HepG2 (cell line): ENCODE data around the gene GPALPP1. TPM values are rescaled to one million over a fixed set of nuclear protein-coding genes. Genes with fewer than 3 reads are reported as not detected.
"Not testable (repeated sequence)": the region's sequence is repeated elsewhere in the genome, so short reads cannot be mapped to it uniquely, and the experiment has no call there.

ENCODE experiments used
- ATAC-seq: fragments of 200-7000 bp; cut with Tn5 transposase; 3 replicates; pipeline ENCODE4 v1.9.1; 2020; ENCODE audit warnings: mild to moderate bottlenecking, moderate library complexity
- BruUV-seq: library from RNA; stranded (reverse); fragments of 400-500 nt; replicated peaks from 2 replicates; lab custom pipeline; 2021; lab: Mats Ljungman, UMichigan
- CTCF ChIA-PET: fragments of 300-600 bp; formaldehyde crosslinking; extraction: SDS; loops from one replicate; lab custom pipeline; 2021; ENCODE audit warnings: low total read pairs, inconsistent platforms, low intra/inter-chr PET ratio; lab: Yijun Ruan, JAX
- POLR2A ChIA-PET: fragments of 350-600 bp; sonication (Branson Sonifier 250); formaldehyde crosslinking; loops from one replicate; lab custom pipeline; 2020; ENCODE audit warnings: antibody characterized with exemption, inconsistent platforms; lab: Yijun Ruan, JAX
- DNase-seq: peaks from one replicate; pipeline ENCODE4 v3.0.0-alpha.2; 2015; ENCODE audit warnings: low spot score
- FAIRE-seq: peaks from 3 replicates; lab custom pipeline; 2011; peaks lifted over from hg19 to GRCh38; lab: Jason Lieb, UNC
- H2AFZ ChIP-seq: one replicate; pipeline ENCODE4 v1.6.1; 2011; ENCODE audit warnings: low read length, inconsistent platforms
- H3K27ac ChIP-seq: fragments of 300-600 bp; 3 replicates; pipeline ENCODE4 v1.8.0; 2011; ENCODE audit warnings: mixed run types, mild to moderate bottlenecking, mixed read lengths, low read length, inconsistent platforms; ENCODE audit not compliant: insufficient read depth; ENCODE audit errors: extremely low read length
- H3K27me3 ChIP-seq, 2 experiments: fragments of 200-600 bp in 1 of 2; 2 replicates in 1 of 2; 3 replicates in 1 of 2; pipeline versions ENCODE4 v1.6.0 to v1.8.0; 2011; ENCODE audit warnings: low read length in 2 of 2, mild to moderate bottlenecking in 2 of 2, moderate library complexity in 2 of 2, inconsistent platforms in 1 of 2; ENCODE audit not compliant: insufficient read depth in 2 of 2, control insufficient read depth in 1 of 2
- H3K36me3 ChIP-seq, 2 experiments: fragments of 200-600 bp in 1 of 2; replicated peaks in 1 of 2; 2 replicates in 1 of 2; 3 replicates in 1 of 2; pipeline versions ENCODE4 v1.5.1 to v1.8.0; 2011; ENCODE audit warnings: low read length in 2 of 2, inconsistent platforms in 1 of 2; ENCODE audit not compliant: insufficient read depth in 2 of 2, control insufficient read depth in 1 of 2
- H3K4me1 ChIP-seq: 2 replicates; pipeline ENCODE4 v1.5.1; 2012; ENCODE audit warnings: low read length, inconsistent platforms; ENCODE audit not compliant: insufficient read depth
- H3K4me2 ChIP-seq: 2 replicates; pipeline ENCODE4 v1.6.0; 2011; ENCODE audit warnings: low read depth, low read length, inconsistent platforms
- H3K4me3 ChIP-seq, 3 experiments: fragments of 200-600 bp in 1 of 3; sonication (generic), shearing (Covaris generic) in 1 of 3; replicated peaks in 1 of 3; 2 replicates each; pipeline ENCODE4 v1.5.1; 2011 to 2016; ENCODE audit warnings: low read length in 3 of 3, inconsistent platforms in 2 of 3, low read depth in 2 of 3, mild to moderate bottlenecking in 2 of 3, control low read depth in 1 of 3, mixed read lengths in 1 of 3; ENCODE audit not compliant: insufficient read depth in 1 of 3
- H3K79me2 ChIP-seq: one replicate; pipeline ENCODE4 v1.6.1; 2011; ENCODE audit warnings: low read length, inconsistent platforms; ENCODE audit not compliant: insufficient read depth
- H3K9ac ChIP-seq: 2 replicates; pipeline ENCODE4 v1.6.0; 2011; ENCODE audit warnings: mild to moderate bottlenecking, low read depth, low read length, inconsistent platforms; ENCODE audit not compliant: insufficient read depth
- H3K9me3 ChIP-seq: 2 replicates; pipeline ENCODE4 v1.5.1; 2012; ENCODE audit warnings: mild to moderate bottlenecking, low read length
- H4K20me1 ChIP-seq: 2 replicates; pipeline ENCODE4 v1.6.0; 2011; ENCODE audit warnings: inconsistent platforms, mild to moderate bottlenecking, low read length, moderate library complexity; ENCODE audit not compliant: insufficient read depth
- HMGA1 ChIP-seq: sonication (generic); formaldehyde crosslinking; conservative IDR thresholded peaks from 2 replicates; pipeline ENCODE4 v1.4.0; 2020; ENCODE audit warnings: missing genetic modification reagents
- MTA1 ChIP-seq: sonication (generic); formaldehyde crosslinking; IDR thresholded peaks from 2 replicates; pipeline ENCODE4 v1.4.0; 2020; ENCODE audit warnings: missing genetic modification reagents, mild to moderate bottlenecking, borderline replicate concordance
- MXI1 ChIP-seq: IDR thresholded peaks from 3 replicates; pipeline ENCODE4 v1.6.1; 2012; ENCODE audit warnings: low read depth, low read length, inconsistent platforms, borderline replicate concordance
- MYNN ChIP-seq: sonication (generic); formaldehyde crosslinking; IDR thresholded peaks from 2 replicates; pipeline ENCODE4 v1.4.0; 2020; ENCODE audit warnings: mild to moderate bottlenecking, low read depth, missing genetic modification reagents
- PHF21A ChIP-seq: sonication (generic); formaldehyde crosslinking; IDR thresholded peaks from 2 replicates; pipeline ENCODE4 v1.5.0; 2020; ENCODE audit warnings: mild to moderate bottlenecking, missing genetic modification reagents
- ZBTB7A ChIP-seq: sonication (generic); formaldehyde crosslinking; IDR thresholded peaks from 2 replicates; pipeline ENCODE4 v1.8.0; 2022; ENCODE audit warnings: mild to moderate bottlenecking, missing genetic modification reagents
- ZC3H4 ChIP-seq: sonication (generic); formaldehyde crosslinking; IDR thresholded peaks from 2 replicates; pipeline ENCODE4 v1.4.0; 2020; ENCODE audit warnings: missing genetic modification reagents, borderline replicate concordance
- WGBS: methylation state at CpG from one replicate; pipeline ENCODE4 v1.1.6; 2017; ENCODE audit warnings: low lambda C conversion rate; 5-methylcytosine and 5-hydroxymethylcytosine counted together
- in situ Hi-C: cut with HindIII; loops from 2 replicates; pipeline ENCODE4 v1.10.0; 2017; ENCODE audit warnings: low pct_unique_long_range_greater_than_20kb; ENCODE audit not compliant: extremely low pct_ligation_motif_present
- intact Hi-C: fragments of 100-400 bp; cut with micrococcal nuclease; formaldehyde crosslinking; loops from one replicate; pipeline ENCODE4 v1.10.0; 2022; ENCODE audit not compliant: unreplicated experiment
- polyA plus RNA-seq, 8 experiments: library from polyadenylated mRNA; depleted of rRNA in 3 of 8; stranded (reverse) in 7 of 8; unstranded in 1 of 8; fragments of >200 nt; fragmentation: Illumina TruSeq in 4 of 8; extraction: Trizol in 4 of 8; gene quantifications; 2 replicates each; pipeline versions ENCODE4 v1.2.1 to v1.2.3, GENCODE V29; 2011 to 2016; ENCODE audit warnings: low read depth in 4 of 8, missing spikeins in 1 of 8, mixed read lengths in 1 of 8; ENCODE audit not compliant: insufficient read depth in 1 of 8
- total RNA-seq, 5 experiments: library from RNA; depleted of rRNA; stranded (reverse); fragments of >200 nt; fragmentation: Illumina TruSeq; extraction: Trizol; gene quantifications; 2 replicates each; pipeline ENCODE4 v1.2.3, GENCODE V29; 2016; ENCODE audit warnings: low read depth in 1 of 5
- TF ChIP-seq, protein P1 (sequence below): sonication (generic); formaldehyde crosslinking; IDR thresholded peaks from 2 replicates; pipeline ENCODE4 v1.4.0; 2020; ENCODE audit warnings: missing genetic modification reagents
- TF ChIP-seq, protein P2 (sequence below): IDR thresholded peaks from 2 replicates; pipeline ENCODE4 v1.6.1; 2016; ENCODE audit warnings: control low read depth

Gene GPALPP1
- total and polyA plus RNA-seq, 2 of the 13 experiments (the other 11 are each of a cell fraction or from before 2014, with no cell fraction given), result 12.1 to 23.1 TPM

DNA sequence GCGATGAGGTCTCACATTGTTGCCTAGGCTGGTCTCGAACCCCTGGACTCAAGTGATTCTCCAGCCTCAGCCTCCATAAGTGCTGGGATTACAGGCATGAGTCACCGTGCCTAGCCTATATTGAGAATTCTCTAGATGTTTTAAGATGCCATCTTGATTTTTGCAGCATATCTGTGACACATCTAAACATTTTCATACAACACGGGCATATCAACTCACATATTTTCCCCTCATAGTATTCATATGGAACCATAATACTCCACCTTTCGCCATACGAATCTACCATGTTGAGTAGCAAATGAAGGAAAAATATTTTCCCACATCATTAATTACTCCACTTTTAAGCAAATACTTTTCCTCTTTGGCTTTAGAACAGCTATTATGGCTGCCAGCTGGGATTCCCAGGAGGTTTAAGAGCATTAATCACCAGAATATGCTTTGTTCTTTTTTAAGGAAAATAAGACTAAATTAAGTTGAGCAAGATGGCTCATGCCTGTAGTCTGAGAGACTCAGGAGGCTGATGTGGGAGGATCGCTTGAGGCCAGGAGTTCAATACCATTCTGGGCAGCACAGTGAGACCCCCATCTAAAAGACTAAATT is 74.0 kb downstream of the GPALPP1 start:
- DNase-seq (no peak), FAIRE-seq (no peak), ATAC-seq (no peak)
- H3K79me2 ChIP-seq, result no peaks in the 10 kb centered on the region
- BruUV-seq, result no TSS peak
- ChIA-PET CTCF (no interaction called here), POLR2A (no interaction called here)
- intact Hi-C loops (no loop called here), in situ Hi-C loops (no loop called here)
- WGBS, result 35% methylated on average over 7 of the region's 7 CpGs
- no peak overlapping the region for H3K27ac ChIP-seq
- H4K20me1 ChIP-seq, result no peaks in the 10 kb centered on the region
- H3K9me3 ChIP-seq, result no peaks in the 10 kb centered on the region
- H3K27me3 ChIP-seq, result no peaks in the 10 kb centered on the region
- H2AFZ ChIP-seq, result no peak overlapping the region
- H3K9ac ChIP-seq, result no peak overlapping the region
- H3K4me1 ChIP-seq, result no peaks in the 10 kb centered on the region
- H3K4me3 ChIP-seq, result no peak overlapping the region
- no peak overlapping the region for H3K4me2 ChIP-seq
- no peaks in the 10 kb centered on the region for H3K36me3 ChIP-seq
- TF ChIP-seq HMGA1 (CRISPR knock-in tag), result no peak
- TF ChIP-seq, protein P1, sequence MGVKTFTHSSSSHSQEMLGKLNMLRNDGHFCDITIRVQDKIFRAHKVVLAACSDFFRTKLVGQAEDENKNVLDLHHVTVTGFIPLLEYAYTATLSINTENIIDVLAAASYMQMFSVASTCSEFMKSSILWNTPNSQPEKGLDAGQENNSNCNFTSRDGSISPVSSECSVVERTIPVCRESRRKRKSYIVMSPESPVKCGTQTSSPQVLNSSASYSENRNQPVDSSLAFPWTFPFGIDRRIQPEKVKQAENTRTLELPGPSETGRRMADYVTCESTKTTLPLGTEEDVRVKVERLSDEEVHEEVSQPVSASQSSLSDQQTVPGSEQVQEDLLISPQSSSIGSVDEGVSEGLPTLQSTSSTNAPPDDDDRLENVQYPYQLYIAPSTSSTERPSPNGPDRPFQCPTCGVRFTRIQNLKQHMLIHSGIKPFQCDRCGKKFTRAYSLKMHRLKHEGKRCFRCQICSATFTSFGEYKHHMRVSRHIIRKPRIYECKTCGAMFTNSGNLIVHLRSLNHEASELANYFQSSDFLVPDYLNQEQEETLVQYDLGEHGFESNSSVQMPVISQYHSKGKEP (CRISPR knock-in tag), result no peak
- TF ChIP-seq ZC3H4 (CRISPR knock-in tag), result no peak
- TF ChIP-seq MXI1, result no peak
- no peak for TF ChIP-seq MTA1 (CRISPR knock-in tag)
- TF ChIP-seq PHF21A, result no peak
- TF ChIP-seq MYNN (CRISPR knock-in tag), result no peak
- TF ChIP-seq ZBTB7A, result no peak
- TF ChIP-seq, protein P2, sequence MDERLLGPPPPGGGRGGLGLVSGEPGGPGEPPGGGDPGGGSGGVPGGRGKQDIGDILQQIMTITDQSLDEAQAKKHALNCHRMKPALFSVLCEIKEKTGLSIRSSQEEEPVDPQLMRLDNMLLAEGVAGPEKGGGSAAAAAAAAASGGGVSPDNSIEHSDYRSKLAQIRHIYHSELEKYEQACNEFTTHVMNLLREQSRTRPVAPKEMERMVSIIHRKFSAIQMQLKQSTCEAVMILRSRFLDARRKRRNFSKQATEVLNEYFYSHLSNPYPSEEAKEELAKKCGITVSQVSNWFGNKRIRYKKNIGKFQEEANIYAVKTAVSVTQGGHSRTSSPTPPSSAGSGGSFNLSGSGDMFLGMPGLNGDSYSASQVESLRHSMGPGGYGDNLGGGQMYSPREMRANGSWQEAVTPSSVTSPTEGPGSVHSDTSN (CRISPR knock-in tag), result no peak

DNA sequence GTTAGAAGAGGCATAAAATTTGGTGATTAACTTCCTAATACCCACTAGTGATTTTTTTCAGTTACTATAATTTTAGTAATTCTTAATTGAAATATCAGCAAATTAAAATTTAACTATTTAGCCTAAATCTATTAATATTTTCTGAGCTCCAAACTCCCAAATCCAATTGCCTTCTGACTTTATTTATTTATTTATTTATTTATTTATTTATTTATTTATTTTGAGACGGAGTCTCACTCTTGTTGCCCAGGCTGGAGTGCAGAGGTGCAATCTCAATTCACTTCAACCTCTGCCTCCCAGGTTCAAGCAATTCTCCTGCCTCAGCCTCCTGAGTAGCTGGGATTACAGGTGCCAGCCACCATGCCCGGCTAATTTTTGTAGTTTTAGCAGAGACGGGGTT is 74.6 kb downstream of the GPALPP1 start:
- FAIRE-seq, result not testable (repeated sequence)

More for the DNA sequence above, 74.6 kb downstream of the GPALPP1 start:
- H3K4me1 ChIP-seq, H3K27ac ChIP-seq, DNase-seq, H3K9ac ChIP-seq, H3K9me3 ChIP-seq, H3K4me2 ChIP-seq, H4K20me1 ChIP-seq, H3K4me3 ChIP-seq, ATAC-seq, H3K27me3 ChIP-seq, intact Hi-C loops, H3K36me3 ChIP-seq, BruUV-seq, H2AFZ ChIP-seq, CTCF ChIA-PET, in situ Hi-C loops, H3K79me2 ChIP-seq, POLR2A ChIA-PET: not testable (repeated sequence)
- 76% methylated on average over 3 of the region's 3 CpGs for WGBS
